A549 (cell line): ENCODE measurements around the gene NRK.

ENCODE experiments used
- CHD2 ChIP-seq: fragments of 150-350 bp; IDR thresholded peaks from 2 replicates; pipeline ENCODE4 v1.6.1; 2014; ENCODE audit warnings: low read length; ENCODE audit not compliant: partially characterized antibody
- EP300 ChIP-seq, 2 experiments: fragments of >200 bp; sonication (Bioruptor Twin); formaldehyde crosslinking; IDR thresholded peaks; 2 replicates in 1 of 2; 3 replicates in 1 of 2; pipeline ENCODE4 v1.6.1; 2016 to 2017
- HMGXB4 ChIP-seq: fragments of 250-450 bp; sonication (Bioruptor Pico); IDR thresholded peaks from 2 replicates; pipeline ENCODE4 v1.5.0; 2021; ENCODE audit warnings: mild to moderate bottlenecking, moderate library complexity, borderline replicate concordance
- JUN ChIP-seq, 2 experiments: fragments of >200 bp; sonication (Bioruptor Twin); formaldehyde crosslinking; IDR thresholded peaks; 2 replicates in 1 of 2; 3 replicates in 1 of 2; pipeline ENCODE4 v1.6.1; 2016 to 2017
- MYC ChIP-seq: IDR thresholded peaks from 2 replicates; pipeline ENCODE4 v1.6.1; 2012; ENCODE audit warnings: mild to moderate bottlenecking, inconsistent platforms, low read length, improper control_type of control experiment, borderline replicate concordance
- NR3C1 ChIP-seq: fragments of >200 bp; sonication (Bioruptor Twin); formaldehyde crosslinking; IDR thresholded peaks from 3 replicates; pipeline ENCODE4 v1.6.1; 2017
- POLR2A ChIP-seq: IDR thresholded peaks from 2 replicates; pipeline ENCODE4 v1.6.1; 2012; ENCODE audit warnings: mild to moderate bottlenecking, low read length
- POLR2AphosphoS2 ChIP-seq: conservative IDR thresholded peaks from 2 replicates; pipeline ENCODE4 v1.6.1; 2012; ENCODE audit warnings: low read length, improper control_type of control experiment, inconsistent platforms
- RFX5 ChIP-seq: fragments of 450-650 bp; IDR thresholded peaks from 2 replicates; pipeline ENCODE4 v1.7.1; 2014; ENCODE audit warnings: antibody characterized with exemption, mild to moderate bottlenecking, moderate library complexity
- TF ChIP-seq, protein P1 (sequence below): fragments of >200 bp; sonication (Bioruptor Twin); formaldehyde crosslinking; IDR thresholded peaks from 3 replicates; pipeline ENCODE4 v1.5.1; 2016
- TF ChIP-seq, protein P2 (sequence below): fragments of 450-650 bp; IDR thresholded peaks from 2 replicates; pipeline ENCODE4 v1.6.1; 2014; ENCODE audit warnings: antibody characterized with exemption
- TF ChIP-seq, protein P3 (sequence below): fragments of 200-600 bp; sonication (generic); IDR thresholded peaks from 2 replicates; pipeline ENCODE4 v1.6.1; 2016; ENCODE audit warnings: antibody characterized with exemption, mild to moderate bottlenecking, moderate library complexity

DNA sequence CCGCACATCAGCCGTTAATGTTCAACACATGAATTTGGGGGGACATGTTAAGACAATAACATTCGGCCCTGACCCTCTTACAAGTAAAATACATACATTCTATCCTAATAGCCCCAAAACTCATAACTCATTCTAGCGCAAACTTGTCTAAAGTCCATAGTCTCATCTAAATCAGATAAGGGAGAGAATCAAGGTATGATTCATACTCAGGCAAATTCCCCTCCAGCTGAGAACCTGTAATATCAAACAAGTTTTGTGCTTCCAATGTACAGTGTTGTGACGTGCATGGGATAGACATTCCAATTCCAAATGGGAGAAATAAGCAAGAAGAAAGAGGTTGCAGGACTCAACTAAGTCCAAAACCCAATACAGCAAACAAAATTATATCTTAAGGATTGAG is 147.1 kb downstream of the NRK start:
- TF ChIP-seq POLR2AphosphoS2 (no peak), MYC (no peak), JUN (IDR thresholded peaks at IDR 0.05) (no peak), RFX5 (no peak), NR3C1 (no peak), POLR2A (no peak), HMGXB4 (CRISPR knock-in tag) (no peak), CHD2 (no peak), EP300 (IDR thresholded peaks at IDR 0.05) (no peak)
- TF ChIP-seq, protein P1, sequence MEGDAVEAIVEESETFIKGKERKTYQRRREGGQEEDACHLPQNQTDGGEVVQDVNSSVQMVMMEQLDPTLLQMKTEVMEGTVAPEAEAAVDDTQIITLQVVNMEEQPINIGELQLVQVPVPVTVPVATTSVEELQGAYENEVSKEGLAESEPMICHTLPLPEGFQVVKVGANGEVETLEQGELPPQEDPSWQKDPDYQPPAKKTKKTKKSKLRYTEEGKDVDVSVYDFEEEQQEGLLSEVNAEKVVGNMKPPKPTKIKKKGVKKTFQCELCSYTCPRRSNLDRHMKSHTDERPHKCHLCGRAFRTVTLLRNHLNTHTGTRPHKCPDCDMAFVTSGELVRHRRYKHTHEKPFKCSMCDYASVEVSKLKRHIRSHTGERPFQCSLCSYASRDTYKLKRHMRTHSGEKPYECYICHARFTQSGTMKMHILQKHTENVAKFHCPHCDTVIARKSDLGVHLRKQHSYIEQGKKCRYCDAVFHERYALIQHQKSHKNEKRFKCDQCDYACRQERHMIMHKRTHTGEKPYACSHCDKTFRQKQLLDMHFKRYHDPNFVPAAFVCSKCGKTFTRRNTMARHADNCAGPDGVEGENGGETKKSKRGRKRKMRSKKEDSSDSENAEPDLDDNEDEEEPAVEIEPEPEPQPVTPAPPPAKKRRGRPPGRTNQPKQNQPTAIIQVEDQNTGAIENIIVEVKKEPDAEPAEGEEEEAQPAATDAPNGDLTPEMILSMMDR = no peak
- TF ChIP-seq, protein P2, sequence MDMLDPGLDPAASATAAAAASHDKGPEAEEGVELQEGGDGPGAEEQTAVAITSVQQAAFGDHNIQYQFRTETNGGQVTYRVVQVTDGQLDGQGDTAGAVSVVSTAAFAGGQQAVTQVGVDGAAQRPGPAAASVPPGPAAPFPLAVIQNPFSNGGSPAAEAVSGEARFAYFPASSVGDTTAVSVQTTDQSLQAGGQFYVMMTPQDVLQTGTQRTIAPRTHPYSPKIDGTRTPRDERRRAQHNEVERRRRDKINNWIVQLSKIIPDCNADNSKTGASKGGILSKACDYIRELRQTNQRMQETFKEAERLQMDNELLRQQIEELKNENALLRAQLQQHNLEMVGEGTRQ = no peak
- TF ChIP-seq, protein P3, sequence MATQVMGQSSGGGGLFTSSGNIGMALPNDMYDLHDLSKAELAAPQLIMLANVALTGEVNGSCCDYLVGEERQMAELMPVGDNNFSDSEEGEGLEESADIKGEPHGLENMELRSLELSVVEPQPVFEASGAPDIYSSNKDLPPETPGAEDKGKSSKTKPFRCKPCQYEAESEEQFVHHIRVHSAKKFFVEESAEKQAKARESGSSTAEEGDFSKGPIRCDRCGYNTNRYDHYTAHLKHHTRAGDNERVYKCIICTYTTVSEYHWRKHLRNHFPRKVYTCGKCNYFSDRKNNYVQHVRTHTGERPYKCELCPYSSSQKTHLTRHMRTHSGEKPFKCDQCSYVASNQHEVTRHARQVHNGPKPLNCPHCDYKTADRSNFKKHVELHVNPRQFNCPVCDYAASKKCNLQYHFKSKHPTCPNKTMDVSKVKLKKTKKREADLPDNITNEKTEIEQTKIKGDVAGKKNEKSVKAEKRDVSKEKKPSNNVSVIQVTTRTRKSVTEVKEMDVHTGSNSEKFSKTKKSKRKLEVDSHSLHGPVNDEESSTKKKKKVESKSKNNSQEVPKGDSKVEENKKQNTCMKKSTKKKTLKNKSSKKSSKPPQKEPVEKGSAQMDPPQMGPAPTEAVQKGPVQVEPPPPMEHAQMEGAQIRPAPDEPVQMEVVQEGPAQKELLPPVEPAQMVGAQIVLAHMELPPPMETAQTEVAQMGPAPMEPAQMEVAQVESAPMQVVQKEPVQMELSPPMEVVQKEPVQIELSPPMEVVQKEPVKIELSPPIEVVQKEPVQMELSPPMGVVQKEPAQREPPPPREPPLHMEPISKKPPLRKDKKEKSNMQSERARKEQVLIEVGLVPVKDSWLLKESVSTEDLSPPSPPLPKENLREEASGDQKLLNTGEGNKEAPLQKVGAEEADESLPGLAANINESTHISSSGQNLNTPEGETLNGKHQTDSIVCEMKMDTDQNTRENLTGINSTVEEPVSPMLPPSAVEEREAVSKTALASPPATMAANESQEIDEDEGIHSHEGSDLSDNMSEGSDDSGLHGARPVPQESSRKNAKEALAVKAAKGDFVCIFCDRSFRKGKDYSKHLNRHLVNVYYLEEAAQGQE = no peak
